Measurements from ENCODE around the gene PCDH12. TPM values are rescaled to one million over a fixed set of nuclear protein-coding genes. Genes with fewer than 3 reads are reported as not detected.

The PCDH12 gene
- polyA plus RNA-seq: 6.2 TPM
- long read RNA-seq, donor 1, full-length matches to known transcripts: 1 of 1 reads
- long read RNA-seq, donor 1, partial matches to known transcripts: 0 of 1 reads
- long read RNA-seq, donor 1, other reads (novel, unspliced or antisense): 0 of 1 reads
- long read RNA-seq, donor 2, full-length matches to known transcripts: 4 of 129 reads
- long read RNA-seq, donor 2, partial matches to known transcripts: 115 of 129 reads
- long read RNA-seq, donor 2, other reads (novel, unspliced or antisense): 10 of 129 reads
- long read RNA-seq, donor 3, full-length matches to known transcripts: 3 of 3 reads
- long read RNA-seq, donor 3, partial matches to known transcripts: 0 of 3 reads
- long read RNA-seq, donor 3, other reads (novel, unspliced or antisense): 0 of 3 reads
- long read RNA-seq, donor 4: 0 reads
- long read RNA-seq, donor 5, full-length matches to known transcripts: 3 of 3 reads
- long read RNA-seq, donor 5, partial matches to known transcripts: 0 of 3 reads
- long read RNA-seq, donor 5, other reads (novel, unspliced or antisense): 0 of 3 reads
- long read RNA-seq, donor 6, full-length matches to known transcripts: 1 of 1 reads
- long read RNA-seq, donor 6, partial matches to known transcripts: 0 of 1 reads
- long read RNA-seq, donor 6, other reads (novel, unspliced or antisense): 0 of 1 reads
- long read RNA-seq, donor 7, full-length matches to known transcripts: 3 of 3 reads
- long read RNA-seq, donor 7, partial matches to known transcripts: 0 of 3 reads
- long read RNA-seq, donor 7, other reads (novel, unspliced or antisense): 0 of 3 reads
- long read RNA-seq, donor 8, full-length matches to known transcripts: 5 of 5 reads
- long read RNA-seq, donor 8, partial matches to known transcripts: 0 of 5 reads
- long read RNA-seq, donor 8, other reads (novel, unspliced or antisense): 0 of 5 reads
- long read RNA-seq, donor 9, full-length matches to known transcripts: 3 of 3 reads
- long read RNA-seq, donor 9, partial matches to known transcripts: 0 of 3 reads
- long read RNA-seq, donor 9, other reads (novel, unspliced or antisense): 0 of 3 reads
- long read RNA-seq, donor 10, full-length matches to known transcripts: 3 of 8 reads
- long read RNA-seq, donor 10, partial matches to known transcripts: 0 of 8 reads
- long read RNA-seq, donor 10, other reads (novel, unspliced or antisense): 5 of 8 reads
- long read RNA-seq, donor 11: 0 reads

GRCh38 chr5:141958113-141958512 lies at the start of gene PCDH12:
Gene PCDH12, minus strand, starts transcription at chr5:141958202. Its CDS starts 351 bp downstream, at chr5:141957851.
- peaks cover 5% of the 10 kb centered on the region for H3K4me1 ChIP-seq (ENCODE audit: control insufficient read depth, insufficient read depth, low read length)
- H3K27me3 ChIP-seq (ENCODE audit: control insufficient read depth, insufficient read depth, low read length): no peaks in the 10 kb centered on the region
- peak in 1 of 2 donors; percentile 53 for DNase-seq
- WGBS (ENCODE audit: insufficient coverage, low lambda C conversion rate): no CpG with 5 or more reads among the region's 7 CpGs
- no peaks in the 10 kb centered on the region for H3K9me3 ChIP-seq (ENCODE audit: control insufficient read depth, low read depth, low read length)
- H3K27ac ChIP-seq (ENCODE audit: low read length): peak within 1 kb of the TSS; percentile 68
- no peak within 1 kb of the TSS for H3K4me3 ChIP-seq (ENCODE audit: low read length)
- H3K36me3 ChIP-seq (ENCODE audit: control insufficient read depth, insufficient read depth, low read length): no peaks in the 10 kb centered on the region

- Histone ChIP-seq H3K27ac (ENCODE audit: low read length) (no peak overlapping the region), H3K36me3 (ENCODE audit: control insufficient read depth, insufficient read depth, low read length) (peaks cover 48% of the 10 kb centered on the region), H3K9me3 (ENCODE audit: control insufficient read depth, low read depth, low read length) (no peaks in the 10 kb centered on the region), H3K4me3 (ENCODE audit: low read length) (no peak overlapping the region), H3K4me1 (ENCODE audit: control insufficient read depth, insufficient read depth, low read length) (no peaks in the 10 kb centered on the region), H3K27me3 (ENCODE audit: control insufficient read depth, insufficient read depth, low read length) (no peaks in the 10 kb centered on the region)
- 100% methylated on average over 1 of the region's 1 CpG for WGBS (ENCODE audit: insufficient coverage, low lambda C conversion rate)
- no peak for DNase-seq
Measured at GRCh38 chr5:142007237-142007544, 49.2 kb upstream of the PCDH12 start.

- 100% methylated on average over 2 of the region's 3 CpGs for WGBS (ENCODE audit: insufficient coverage, low lambda C conversion rate)
- Histone ChIP-seq H3K4me3 (ENCODE audit: low read length) (no peak overlapping the region), H3K4me1 (ENCODE audit: control insufficient read depth, insufficient read depth, low read length) (no peaks in the 10 kb centered on the region), H3K27me3 (ENCODE audit: control insufficient read depth, insufficient read depth, low read length) (no peaks in the 10 kb centered on the region), H3K27ac (ENCODE audit: low read length) (no peak overlapping the region), H3K36me3 (ENCODE audit: control insufficient read depth, insufficient read depth, low read length) (peaks cover 54% of the 10 kb centered on the region), H3K9me3 (ENCODE audit: control insufficient read depth, low read depth, low read length) (no peaks in the 10 kb centered on the region)
- DNase-seq: no peak
Measured at GRCh38 chr5:142006363-142007236, 48.6 kb upstream of the PCDH12 start.

GRCh38 chr5:142003266-142003800 lies 45.3 kb upstream of the PCDH12 start:
- no peak overlapping the region for H3K27ac ChIP-seq (ENCODE audit: low read length)
- no peak for DNase-seq
- no peaks in the 10 kb centered on the region for H3K4me1 ChIP-seq (ENCODE audit: control insufficient read depth, insufficient read depth, low read length)
- peaks cover 60% of the 10 kb centered on the region for H3K36me3 ChIP-seq (ENCODE audit: control insufficient read depth, insufficient read depth, low read length)
- no peaks in the 10 kb centered on the region for H3K27me3 ChIP-seq (ENCODE audit: control insufficient read depth, insufficient read depth, low read length)
- H3K9me3 ChIP-seq (ENCODE audit: control insufficient read depth, low read depth, low read length): no peaks in the 10 kb centered on the region
- no peak overlapping the region for H3K4me3 ChIP-seq (ENCODE audit: low read length)
- WGBS (ENCODE audit: insufficient coverage, low lambda C conversion rate): no CpG with 5 or more reads among the region's 2 CpGs

- H3K4me1 ChIP-seq (ENCODE audit: control insufficient read depth, insufficient read depth, low read length): peaks cover 6% of the 10 kb centered on the region
- H3K27ac ChIP-seq (ENCODE audit: low read length): no peak overlapping the region
- H3K36me3 ChIP-seq (ENCODE audit: control insufficient read depth, insufficient read depth, low read length): peaks cover 52% of the 10 kb centered on the region
- H3K4me3 ChIP-seq (ENCODE audit: low read length): no peak overlapping the region
- DNase-seq: no peak
- no CpG with 5 or more reads among the region's 6 CpGs for WGBS (ENCODE audit: insufficient coverage, low lambda C conversion rate)
- H3K27me3 ChIP-seq (ENCODE audit: control insufficient read depth, insufficient read depth, low read length): no peaks in the 10 kb centered on the region
- H3K9me3 ChIP-seq (ENCODE audit: control insufficient read depth, low read depth, low read length): no peaks in the 10 kb centered on the region
Measured at GRCh38 chr5:142000704-142001484, 42.9 kb upstream of the PCDH12 start.

DNA sequence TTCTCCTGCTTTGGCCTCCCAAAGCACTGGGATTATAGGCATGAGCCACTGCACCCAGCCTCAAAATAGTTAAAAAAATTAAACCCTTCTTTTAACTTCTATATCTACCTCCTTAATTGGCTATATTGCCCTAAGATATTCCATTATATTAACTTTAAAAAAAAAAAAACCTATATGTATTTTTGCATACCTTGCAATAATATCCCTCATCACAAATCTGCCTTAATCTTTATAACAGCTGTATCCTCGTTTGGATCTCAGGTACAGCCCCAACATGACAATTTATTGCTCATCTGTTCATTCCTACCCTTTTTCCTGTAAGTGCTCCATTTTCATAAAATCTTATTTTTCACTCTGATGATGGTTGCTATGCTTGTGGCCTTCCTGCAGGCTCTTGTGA lies 42.2 kb upstream of the PCDH12 start:
- WGBS (ENCODE audit: insufficient coverage, low lambda C conversion rate): 82% methylated on average over 1 of the region's 1 CpG
- no peak overlapping the region for H3K27ac ChIP-seq (ENCODE audit: low read length)
- DNase-seq: no peak
- no peaks in the 10 kb centered on the region for H3K9me3 ChIP-seq (ENCODE audit: control insufficient read depth, low read depth, low read length)
- no peaks in the 10 kb centered on the region for H3K27me3 ChIP-seq (ENCODE audit: control insufficient read depth, insufficient read depth, low read length)
- no peak overlapping the region for H3K4me3 ChIP-seq (ENCODE audit: low read length)
- H3K4me1 ChIP-seq (ENCODE audit: control insufficient read depth, insufficient read depth, low read length): peaks cover 6% of the 10 kb centered on the region
- peaks cover 46% of the 10 kb centered on the region for H3K36me3 ChIP-seq (ENCODE audit: control insufficient read depth, insufficient read depth, low read length)

DNA sequence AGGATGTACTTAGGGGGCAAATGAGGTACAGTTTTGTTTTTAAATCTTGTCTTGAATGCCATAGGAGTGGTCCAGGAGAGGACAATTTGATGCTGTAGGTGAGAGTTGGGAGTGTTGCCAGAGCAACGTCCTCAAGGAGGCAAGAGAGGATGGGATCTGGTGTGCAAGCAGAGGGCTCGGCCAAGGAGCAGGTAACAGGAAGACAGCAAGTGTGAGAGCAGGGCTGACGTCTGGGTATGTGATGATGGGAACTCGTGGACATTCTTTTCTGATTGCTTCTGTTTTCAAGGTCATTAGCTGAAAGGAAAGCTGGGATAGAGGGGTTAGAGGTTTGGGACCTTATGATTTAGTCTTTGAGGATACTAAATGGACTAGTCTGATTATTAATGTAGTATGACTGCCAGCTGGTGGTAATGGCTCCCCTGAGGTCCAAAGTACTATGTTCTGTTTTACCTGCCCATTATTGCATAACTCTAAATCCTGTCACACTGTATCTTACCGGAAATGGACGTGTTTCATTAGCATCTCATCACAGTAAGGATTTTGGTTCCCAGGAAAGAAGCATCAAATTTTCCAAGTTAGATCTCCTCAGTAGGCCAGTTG lies 39.5 kb upstream of the PCDH12 start:
- peak; percentile 58 to 83 for DNase-seq
- Histone ChIP-seq H3K27ac (ENCODE audit: low read length) (peak overlapping the region; percentile 71), H3K27me3 (ENCODE audit: control insufficient read depth, insufficient read depth, low read length) (no peaks in the 10 kb centered on the region), H3K9me3 (ENCODE audit: control insufficient read depth, low read depth, low read length) (no peaks in the 10 kb centered on the region), H3K4me1 (ENCODE audit: control insufficient read depth, insufficient read depth, low read length) (peaks cover 19% of the 10 kb centered on the region), H3K36me3 (ENCODE audit: control insufficient read depth, insufficient read depth, low read length) (peaks cover 31% of the 10 kb centered on the region), H3K4me3 (ENCODE audit: low read length) (no peak overlapping the region)
- 0% methylated on average over 1 of the region's 6 CpGs for WGBS (ENCODE audit: insufficient coverage, low lambda C conversion rate)

DNA sequence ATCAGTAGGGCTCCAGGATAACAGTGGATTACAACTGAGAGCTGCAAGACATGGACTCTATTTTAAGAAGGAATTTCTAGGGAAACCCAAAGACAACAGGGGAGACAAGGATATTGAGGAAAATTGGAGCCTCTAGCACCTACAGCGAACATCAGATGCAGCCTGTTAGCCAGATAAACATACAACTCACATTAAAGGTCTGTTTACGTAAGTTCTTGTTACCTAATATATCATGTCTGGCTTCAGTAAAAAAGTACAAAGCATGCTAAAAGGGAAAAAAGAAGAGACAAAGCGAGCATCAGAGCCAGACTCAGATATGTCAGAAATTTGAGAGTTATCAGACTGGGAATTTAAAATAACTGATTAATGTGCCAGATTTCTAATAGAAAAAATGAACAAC lies 37.7 kb upstream of the PCDH12 start:
- Histone ChIP-seq H3K27ac (ENCODE audit: low read length) (no peak overlapping the region), H3K27me3 (ENCODE audit: control insufficient read depth, insufficient read depth, low read length) (no peaks in the 10 kb centered on the region), H3K4me3 (ENCODE audit: low read length) (no peak overlapping the region), H3K4me1 (ENCODE audit: control insufficient read depth, insufficient read depth, low read length) (peaks cover 19% of the 10 kb centered on the region), H3K9me3 (ENCODE audit: control insufficient read depth, low read depth, low read length) (no peaks in the 10 kb centered on the region), H3K36me3 (ENCODE audit: control insufficient read depth, insufficient read depth, low read length) (peaks cover 15% of the 10 kb centered on the region)
- no peak for DNase-seq
- WGBS (ENCODE audit: insufficient coverage, low lambda C conversion rate): no CpG with 5 or more reads among the region's 3 CpGs
